Activated T-helper 9 cell treated with anti-CD3 and anti-CD28 coated beads, Interleukin-2, amount 50 U/mL, for 16 hours (primary cell): ENCODE measurements around the gene HOXB3.
"Not testable (repeated sequence)": the region's sequence is repeated elsewhere in the genome, so short reads cannot be mapped to it uniquely, and the experiment has no call there.

Experiments
- DNase-seq: peaks from one replicate; pipeline ENCODE4 v3.0.0-alpha.2; 2020; ENCODE audit warnings: low read depth

HOXB3 gene

DNA sequence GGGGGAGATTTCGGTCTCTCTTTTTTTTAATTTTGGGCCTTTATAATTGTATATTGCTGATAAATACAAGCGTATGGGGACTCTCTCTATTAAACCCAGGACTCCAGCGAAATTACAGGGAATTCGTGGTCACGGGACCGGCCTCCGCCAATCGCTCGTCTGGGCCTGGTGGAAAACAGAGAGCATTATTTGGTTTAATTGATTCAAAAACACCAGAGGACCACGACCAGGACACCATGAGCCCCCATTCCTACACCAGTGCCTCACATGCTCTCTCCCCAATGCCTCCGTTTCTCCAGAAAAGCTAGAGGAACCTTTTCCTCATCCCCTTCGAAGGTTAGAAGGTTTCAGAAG, 45.0 kb downstream of the HOXB3 start, which contains the start of gene HOXB2:
HOXB2 (minus strand) TSS at position 88 of the 354 bp plus-strand sequence. CDS start 198 bp downstream, outside the sequence.
- no peak for DNase-seq

DNA sequence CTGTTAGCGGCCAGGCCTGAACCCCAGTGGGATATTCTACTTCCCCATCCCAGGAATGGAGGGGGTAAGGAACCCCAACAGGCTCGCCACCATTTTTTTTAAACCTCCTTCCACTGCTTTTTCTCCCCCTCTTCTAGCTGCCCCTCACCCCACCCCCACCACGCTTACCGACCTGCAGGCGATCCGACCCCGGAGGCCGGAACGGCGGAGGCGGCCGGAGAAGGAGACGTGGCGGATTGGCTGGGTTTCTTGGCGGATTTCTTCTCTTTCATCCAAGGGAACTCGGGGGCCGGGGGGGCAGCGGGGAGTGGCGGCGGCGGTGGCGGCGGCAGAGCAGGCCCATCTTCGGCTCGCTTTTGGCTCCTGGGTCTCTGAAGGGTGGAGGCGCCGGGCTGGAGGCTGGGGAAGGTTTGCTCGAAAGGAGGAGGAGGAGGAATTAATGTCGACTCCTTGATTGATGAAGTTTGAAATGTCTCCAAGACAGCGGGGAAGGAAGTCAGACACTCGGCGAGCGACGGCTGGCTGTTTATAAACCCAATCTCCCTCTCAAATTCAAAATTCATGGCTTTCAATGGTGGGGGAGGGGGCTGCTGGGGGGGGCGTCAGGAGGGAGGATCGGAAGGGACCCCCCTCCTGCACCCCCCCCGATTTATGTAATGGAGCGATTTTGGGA, 45.6 kb downstream of the HOXB3 start:
- DNase-seq = no peak

DNA sequence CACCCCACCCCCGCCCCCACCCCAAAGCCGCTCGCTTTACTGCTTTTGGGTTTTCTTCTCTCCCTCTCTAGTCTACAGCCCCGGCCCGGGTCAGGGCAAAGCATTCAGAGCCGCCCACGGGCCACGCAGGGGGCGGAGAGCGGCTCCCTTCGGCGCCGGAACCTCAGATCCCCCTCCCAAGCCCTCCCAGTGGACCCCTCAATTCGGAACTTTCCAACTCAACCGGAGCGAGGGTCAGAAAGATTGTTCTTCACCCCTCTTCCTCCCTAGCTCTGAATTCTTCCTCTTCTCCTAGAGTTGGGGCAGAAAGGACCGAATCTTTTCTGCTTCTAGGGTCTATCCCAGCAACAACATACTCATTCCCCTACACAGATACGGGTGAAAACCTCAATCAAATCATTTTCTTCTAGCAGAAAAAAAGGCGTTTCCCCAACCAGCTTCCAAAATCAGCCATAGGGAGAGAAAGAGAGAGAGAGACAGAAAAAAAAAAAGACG, 46.1 kb downstream of the HOXB3 start:
- DNase-seq = no peak

DNA sequence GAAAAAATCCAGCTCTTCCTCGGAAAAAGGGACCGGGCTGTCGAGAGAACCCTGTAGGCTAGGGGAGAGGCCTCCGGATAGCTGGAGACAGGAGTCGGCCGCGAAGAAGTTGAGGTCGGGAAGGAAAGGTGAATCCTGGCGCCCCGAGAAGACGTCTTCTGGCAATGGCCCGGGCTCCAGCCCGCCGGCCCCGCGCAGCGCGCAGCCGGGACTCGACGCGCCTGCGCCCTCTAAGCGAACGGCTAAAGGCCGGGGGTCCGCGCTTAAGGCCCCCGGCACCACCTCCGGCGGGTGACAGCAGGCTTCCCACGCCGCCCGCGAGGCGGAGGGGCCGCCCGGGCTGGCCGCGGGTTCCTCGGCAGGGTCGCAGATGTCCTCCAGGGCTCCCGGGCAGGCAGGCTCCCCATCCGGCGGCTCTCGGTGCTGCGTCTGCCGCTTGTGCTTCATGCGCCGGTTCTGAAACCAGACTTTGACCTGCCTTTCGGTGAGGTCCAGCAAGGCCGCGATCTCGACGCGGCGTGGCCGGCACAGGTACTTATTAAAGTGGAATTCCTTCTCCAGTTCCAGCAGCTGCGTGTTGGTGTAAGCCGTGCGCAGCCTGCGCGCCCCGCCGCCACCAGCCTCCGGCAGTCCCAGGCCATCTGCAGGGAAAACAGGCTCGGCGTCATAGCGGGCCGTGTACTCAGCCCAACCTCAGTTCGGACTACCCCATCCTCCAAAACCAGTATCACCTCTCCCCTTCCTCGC, 46.8 kb downstream of the HOXB3 start:
- peak; percentile 28 for DNase-seq

DNA sequence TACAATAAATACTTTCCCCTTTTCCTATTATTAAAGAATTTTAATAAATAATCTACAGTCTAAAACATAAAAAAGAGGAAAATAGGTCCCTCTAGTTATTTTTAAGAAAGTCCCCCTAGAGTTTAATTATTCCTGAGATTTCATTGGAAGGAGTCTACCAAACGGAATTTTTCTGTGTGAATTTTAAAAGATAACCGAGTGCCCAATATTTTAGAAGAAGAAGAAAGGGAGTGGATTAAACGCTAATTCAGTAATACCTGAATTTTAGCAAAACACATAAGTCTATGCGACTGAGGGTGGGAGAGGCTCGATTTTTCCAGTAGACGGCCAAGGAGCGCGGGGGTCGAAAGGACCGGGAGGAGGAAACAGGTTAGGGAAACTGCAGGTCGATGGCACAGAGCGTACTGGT, 47.3 kb downstream of the HOXB3 start:
- no peak for DNase-seq

GRCh38 chr17:48542114-48542656, 47.9 kb downstream of the HOXB3 start:
- DNase-seq = no peak

GRCh38 chr17:48541577-48542113, 48.4 kb downstream of the HOXB3 start:
- DNase-seq = no peak

DNA sequence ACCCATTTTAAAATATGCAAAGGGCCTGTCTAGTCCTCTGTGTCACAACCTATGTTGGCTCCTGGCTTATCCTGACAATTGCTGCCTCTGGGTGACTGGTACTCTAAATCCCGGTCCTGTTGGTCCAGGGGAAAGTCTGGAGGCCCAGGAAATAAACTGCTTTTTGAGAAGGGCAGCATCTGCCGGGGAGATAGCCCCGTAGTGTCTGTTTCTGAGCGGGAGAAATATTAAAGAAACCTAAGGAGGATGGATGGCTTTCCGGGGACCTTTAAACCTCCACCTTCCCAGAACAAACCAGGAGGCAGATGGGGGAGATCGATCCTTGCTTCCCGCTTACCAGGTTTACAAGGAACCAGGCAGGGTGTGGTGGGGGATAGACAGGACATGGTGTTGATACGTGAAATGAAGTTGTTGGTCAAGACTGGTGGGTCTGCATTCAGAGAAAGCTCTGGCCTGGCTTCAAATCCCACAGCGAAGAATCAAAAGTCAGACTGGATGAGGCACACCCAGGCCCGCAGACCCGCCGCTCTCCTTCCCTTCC, 48.9 kb downstream of the HOXB3 start:
- no peak for DNase-seq

DNA sequence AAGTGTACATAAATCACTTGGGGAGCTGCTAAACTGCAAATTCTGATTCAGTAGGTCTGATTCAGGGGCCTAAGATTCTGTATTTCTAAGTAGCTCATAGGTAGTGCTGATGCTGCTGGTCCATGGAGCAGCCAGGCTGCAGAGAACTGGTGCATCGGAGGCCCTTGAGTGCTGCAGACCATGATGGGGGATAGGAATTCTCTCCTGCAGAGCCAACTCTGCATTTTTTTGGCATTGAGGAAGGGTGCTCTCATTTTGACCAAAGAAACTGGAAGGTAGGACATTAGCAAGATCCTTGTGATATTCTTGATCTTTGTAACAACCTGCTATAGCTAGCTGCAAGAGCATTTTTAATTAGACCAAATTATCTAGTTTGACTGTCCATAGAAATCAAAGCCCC, 49.8 kb downstream of the HOXB3 start:
- no peak for DNase-seq

DNA sequence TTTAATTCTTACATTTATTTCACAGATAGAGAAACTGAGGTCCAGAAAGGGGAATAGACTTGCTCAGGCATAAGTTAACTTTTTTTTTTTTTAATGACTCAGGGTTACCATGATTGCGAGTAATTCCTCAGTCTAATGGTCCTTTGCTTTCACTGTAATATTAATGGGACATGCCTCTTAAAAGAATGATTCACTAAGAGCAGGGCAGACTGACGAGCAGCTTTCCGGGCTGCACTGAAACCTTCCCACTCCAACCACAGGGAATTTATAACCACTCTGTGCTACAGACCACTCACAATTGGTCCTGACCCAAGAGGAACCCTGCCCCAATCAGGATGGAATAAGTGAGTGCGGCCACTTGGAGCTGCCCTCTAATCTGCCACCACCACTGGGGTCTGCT, 50.9 kb downstream of the HOXB3 start:
- no peak for DNase-seq

- no peak for DNase-seq
These were observed 52.7 kb downstream of the HOXB3 start for GRCh38 chr17:48537316-48537715.

DNA sequence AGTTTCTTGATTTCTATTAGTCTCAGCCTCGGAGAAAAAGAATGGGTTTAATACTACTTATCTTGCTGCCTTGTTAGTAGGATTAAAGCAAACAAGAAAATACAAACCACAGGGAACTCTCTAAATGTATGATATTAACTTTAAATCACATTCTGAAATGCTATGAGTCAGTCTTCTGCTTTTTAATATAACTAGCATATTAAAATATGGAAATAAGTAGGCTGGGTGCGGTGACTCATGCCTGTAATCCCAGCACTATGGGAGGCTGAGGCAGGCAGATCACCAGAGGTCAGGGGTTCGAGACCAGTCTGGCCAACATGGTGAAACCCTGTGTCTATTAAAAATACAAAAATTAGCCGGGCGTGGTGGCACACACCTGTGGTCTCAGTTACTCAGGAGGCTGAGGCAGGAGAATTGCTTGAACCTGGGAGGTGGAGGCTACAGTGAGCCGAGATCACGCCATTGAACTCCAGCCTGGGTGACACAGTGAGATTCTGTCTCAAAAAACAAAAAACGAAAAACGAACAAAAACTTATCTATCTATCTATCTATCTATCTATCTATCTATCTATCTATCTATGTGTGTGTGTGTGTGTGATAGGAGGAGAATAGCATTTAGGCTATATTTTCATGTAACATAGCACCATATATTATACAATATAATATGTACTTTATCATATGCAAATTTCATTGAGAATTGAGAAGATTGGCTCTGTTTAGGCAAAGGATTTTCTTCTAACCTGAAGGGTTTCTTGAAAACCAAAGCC, 54.1 kb downstream of the HOXB3 start:
- not testable (repeated sequence) for DNase-seq

DNA sequence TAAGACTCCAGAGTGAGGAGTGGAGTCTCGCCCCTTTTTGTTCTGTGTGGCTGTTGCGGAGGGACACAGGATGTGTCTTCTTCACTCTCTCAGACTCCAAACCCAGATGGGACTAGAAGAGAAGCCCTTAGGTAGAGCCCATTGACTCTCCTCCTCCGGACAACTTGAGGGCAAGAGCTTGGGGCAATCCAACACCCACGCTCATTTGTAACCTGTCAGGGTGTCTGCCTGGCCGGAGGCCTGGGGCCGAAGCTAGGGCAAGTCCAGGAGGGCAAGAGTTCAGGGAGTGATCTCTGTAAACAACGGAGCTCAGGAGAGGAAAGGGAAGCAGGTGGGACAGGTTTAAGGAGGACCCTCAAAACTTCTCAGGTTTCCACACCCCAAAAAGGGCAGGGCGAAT, 57.8 kb downstream of the HOXB3 start:
- DNase-seq = no peak

DNA sequence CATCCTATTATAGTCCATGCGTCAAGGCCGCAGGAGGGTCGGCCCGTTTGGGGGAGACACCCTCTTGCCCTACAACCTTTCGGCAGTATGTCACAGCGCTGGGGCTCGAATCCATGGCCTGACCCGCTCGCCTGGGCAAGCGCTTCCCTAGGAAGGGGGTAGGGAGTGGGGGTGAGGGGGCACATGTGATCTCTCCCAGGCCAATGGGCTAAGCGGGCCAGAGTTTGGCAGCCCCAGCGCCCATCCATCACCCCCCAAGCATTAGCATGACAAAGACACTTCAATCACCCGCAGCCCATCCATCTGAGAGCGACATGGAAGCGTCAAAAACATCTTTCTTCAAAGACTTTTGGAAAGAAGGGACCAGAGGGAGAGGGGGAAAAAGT, 59.2 kb downstream of the HOXB3 start, which contains the start of gene HOXB1:
HOXB1 (minus strand) TSS at position 125 of the 386 bp plus-strand sequence; CDS start at position 18, 107 bp downstream.
- no peak for DNase-seq

DNA sequence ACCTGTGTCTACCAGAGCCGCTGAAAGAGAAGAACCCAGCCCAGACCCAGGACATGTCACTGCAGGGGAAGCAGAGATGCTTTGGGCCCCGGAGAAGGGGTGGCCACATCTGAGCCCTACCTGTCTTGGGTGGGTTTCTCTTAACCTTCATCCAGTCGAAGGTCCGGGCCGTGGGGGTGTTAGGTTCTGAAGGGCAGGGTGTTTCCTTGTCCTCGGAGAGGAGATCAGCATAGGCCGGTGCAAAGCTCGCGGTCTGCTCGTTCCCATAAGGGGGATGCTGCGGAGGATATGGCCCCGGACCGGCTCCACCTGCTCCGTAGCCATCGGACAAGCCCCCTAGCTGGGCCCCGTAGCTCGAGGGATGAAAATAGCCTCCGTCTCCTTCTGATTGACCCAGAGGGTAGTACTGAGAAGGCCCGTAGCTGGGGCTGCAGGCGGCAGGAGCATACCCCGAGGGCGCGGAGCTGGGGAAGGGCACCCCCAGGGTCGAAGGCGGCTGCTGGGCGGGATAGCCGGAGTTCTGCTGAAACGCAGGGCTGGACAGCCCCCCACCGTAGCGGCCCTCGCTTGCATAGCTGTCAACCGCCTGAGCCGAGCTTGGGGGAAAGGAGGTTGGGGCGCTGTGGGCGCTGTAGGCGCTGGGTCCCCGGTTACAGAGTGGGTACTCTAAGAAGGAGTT, 59.7 kb downstream of the HOXB3 start:
- no peak for DNase-seq

- no peak for DNase-seq
These were observed 60.4 kb downstream of the HOXB3 start for GRCh38 chr17:48529683-48530009.

DNA sequence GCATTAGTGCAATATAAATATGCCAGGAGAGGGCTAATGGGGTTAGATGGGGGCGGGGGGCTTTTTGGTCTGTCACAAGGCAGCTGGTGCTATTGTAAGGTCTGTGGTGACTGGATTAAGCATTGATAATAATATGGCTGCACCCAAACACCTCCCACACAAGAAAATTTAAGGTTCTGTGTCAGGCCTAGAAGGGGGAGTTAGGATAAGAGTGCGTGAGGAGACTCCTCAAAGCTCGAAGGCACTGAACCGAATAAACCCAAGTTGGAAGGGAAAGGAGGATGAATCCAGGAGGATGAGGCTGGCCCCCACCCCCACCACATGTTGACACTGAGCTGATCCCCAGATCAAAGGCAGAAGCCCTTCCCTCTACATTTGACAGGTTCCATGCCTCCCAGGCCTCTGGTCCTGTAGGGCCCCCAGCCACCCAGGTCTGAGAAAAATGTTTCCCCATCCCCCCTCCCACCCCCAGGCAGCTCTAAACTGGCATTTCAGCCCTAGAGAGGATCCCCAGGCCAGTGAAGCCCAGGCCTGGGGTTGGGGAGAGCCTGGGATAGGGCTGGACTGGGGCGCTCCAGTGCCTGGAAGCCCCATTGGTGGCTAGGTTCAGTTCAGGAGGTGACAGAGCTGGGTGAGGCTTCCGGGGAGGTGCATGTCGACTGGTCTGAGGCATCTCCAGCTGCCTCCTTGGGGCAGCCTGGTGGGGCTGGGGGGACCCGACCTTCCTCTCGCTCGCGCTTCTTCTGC, 60.9 kb downstream of the HOXB3 start:
- no peak for DNase-seq

GRCh38 chr17:48528153-48528935, 61.7 kb downstream of the HOXB3 start:
- no peak for DNase-seq

DNA sequence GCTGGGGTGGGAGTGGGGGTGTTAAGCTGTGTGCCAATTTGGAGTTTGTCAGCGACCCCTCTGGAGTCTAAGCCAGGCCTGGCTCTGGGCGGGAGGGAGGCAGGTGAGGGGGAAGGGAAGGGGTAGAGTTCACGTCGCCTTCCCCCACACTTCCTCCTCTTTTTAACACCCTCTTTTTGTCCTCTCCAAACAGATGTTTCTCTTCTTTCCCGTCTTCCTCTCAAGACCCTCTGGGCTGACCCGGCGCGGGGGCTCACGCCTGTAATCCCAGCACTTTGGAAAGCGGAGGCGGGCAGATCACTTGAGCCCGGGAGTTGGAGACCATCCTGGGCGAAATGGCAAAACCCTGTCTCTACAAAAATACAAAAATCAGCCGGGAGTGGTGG, 62.5 kb downstream of the HOXB3 start:
- DNase-seq = no peak
